Cortex of kidney (tissue), 1 donor: Measurements from ENCODE around the gene P4HA1.

Experiments
- DNase-seq: peaks from one replicate; lab custom pipeline; 2025; lab: John Stamatoyannopoulos, UW

The P4HA1 gene

DNA sequence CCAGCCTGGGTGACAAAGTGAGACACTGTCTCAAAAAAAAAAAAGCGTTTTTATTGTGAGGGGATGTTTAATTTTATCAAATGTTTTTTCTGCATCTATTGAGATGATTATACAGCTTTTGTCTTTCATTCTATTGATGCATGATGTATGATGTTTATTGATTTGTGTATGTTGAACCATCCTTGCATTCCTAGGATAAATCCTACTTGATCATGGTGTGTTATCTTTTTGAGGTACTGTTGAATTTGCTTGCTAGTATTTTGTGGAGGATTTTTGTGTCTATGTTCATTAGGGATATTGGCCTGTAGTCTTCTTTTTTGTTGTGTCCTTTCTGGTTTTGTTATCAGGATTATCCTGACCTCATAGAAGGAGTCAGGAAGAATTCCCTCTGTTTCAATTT lies 119.8 kb downstream of the P4HA1 start:
- no peak for DNase-seq
